SK-N-SH treated with all-trans-retinoic acid at 6 μM for 48 hours (cell line): ENCODE measurements around the gene ATG12.
A peak's percentile ranks its signal among the peaks of the same experiment; 100 is the strongest.

Source experiments
- ATAC-seq: fragments of 200-7000 bp; cut with Tn5 transposase; 3 replicates; pipeline ENCODE4 v1.9.1; 2020; ENCODE audit warnings: mild to moderate bottlenecking, moderate library complexity
- ARNTL ChIP-seq: fragments of 450-650 bp; formaldehyde crosslinking; IDR thresholded peaks from 2 replicates; pipeline ENCODE4 v1.5.0; 2020; ENCODE audit warnings: low read depth, mild to moderate bottlenecking, moderate library complexity, borderline replicate concordance
- BACH2 ChIP-seq: fragments of 250-450 bp; sonication (Bioruptor Pico); IDR thresholded peaks from 2 replicates; pipeline ENCODE4 v1.9.0; 2021; ENCODE audit warnings: mild to moderate bottlenecking, borderline replicate concordance
- CSDC2 ChIP-seq: fragments of 250-450 bp; sonication (Bioruptor Pico); IDR thresholded peaks from 2 replicates; pipeline ENCODE4 v1.5.0; 2020; ENCODE audit warnings: mild to moderate bottlenecking, moderate library complexity
- ESRRG ChIP-seq: fragments of 250-450 bp; sonication (Bioruptor Pico); IDR thresholded peaks from 2 replicates; pipeline ENCODE4 v1.6.1; 2021; ENCODE audit warnings: mild to moderate bottlenecking
- GLIS3 ChIP-seq: fragments of 250-450 bp; sonication (Bioruptor Pico); IDR thresholded peaks from 2 replicates; pipeline ENCODE4 v1.5.0; 2020; ENCODE audit warnings: mild to moderate bottlenecking, moderate library complexity
- ISL1 ChIP-seq: fragments of 250-450 bp; sonication (Bioruptor Pico); IDR thresholded peaks from 2 replicates; pipeline ENCODE4 v2.1.2; 2022; ENCODE audit warnings: mild to moderate bottlenecking, moderate library complexity
- OSR1 ChIP-seq: fragments of 250-450 bp; sonication (Bioruptor Pico); IDR thresholded peaks from 2 replicates; pipeline ENCODE4 v1.8.0; 2022; ENCODE audit warnings: moderate library complexity, mild to moderate bottlenecking, inconsistent platforms
- PPARA ChIP-seq: fragments of 250-450 bp; sonication (Bioruptor Pico); IDR thresholded peaks from 2 replicates; pipeline ENCODE4 v1.5.0; 2020; ENCODE audit warnings: mild to moderate bottlenecking, borderline replicate concordance
- RARB ChIP-seq: fragments of 250-450 bp; sonication (Bioruptor Pico); IDR thresholded peaks from 2 replicates; pipeline ENCODE4 v1.8.0; 2021; ENCODE audit warnings: mild to moderate bottlenecking, moderate library complexity
- SNAI2 ChIP-seq: fragments of 250-450 bp; sonication (Bioruptor Pico); IDR thresholded peaks from 2 replicates; pipeline ENCODE4 v1.5.0; 2020; ENCODE audit warnings: mild to moderate bottlenecking, moderate library complexity
- TCF4 ChIP-seq: fragments of 250-450 bp; sonication (Bioruptor Pico); IDR thresholded peaks from 2 replicates; pipeline ENCODE4 v1.8.0; 2021; ENCODE audit warnings: mild to moderate bottlenecking, moderate library complexity, borderline replicate concordance
- TOX ChIP-seq: fragments of 250-450 bp; sonication (Bioruptor Pico); IDR thresholded peaks from 2 replicates; pipeline ENCODE4 v1.8.0; 2021; ENCODE audit warnings: mild to moderate bottlenecking, moderate library complexity, borderline replicate concordance
- ZC3H10 ChIP-seq: fragments of 250-450 bp; sonication (Bioruptor Pico); IDR thresholded peaks from 2 replicates; pipeline ENCODE4 v1.5.1; 2021; ENCODE audit warnings: mild to moderate bottlenecking, moderate library complexity
- ZFP30 ChIP-seq: fragments of 450-650 bp; formaldehyde crosslinking; IDR thresholded peaks from 2 replicates; pipeline ENCODE4 v1.5.0; 2022; ENCODE audit warnings: mild to moderate bottlenecking, moderate library complexity
- ZNF70 ChIP-seq: fragments of 450-650 bp; formaldehyde crosslinking; IDR thresholded peaks from 2 replicates; pipeline ENCODE4 v1.5.0; 2020; ENCODE audit warnings: mild to moderate bottlenecking, moderate library complexity
- ZNF8 ChIP-seq: fragments of 450-650 bp; formaldehyde crosslinking; IDR thresholded peaks from 2 replicates; pipeline ENCODE4 v1.5.0; 2020; ENCODE audit warnings: mild to moderate bottlenecking, moderate library complexity
- TF ChIP-seq, protein P1 (sequence below): fragments of 250-450 bp; sonication (Bioruptor Pico); IDR thresholded peaks from 2 replicates; pipeline ENCODE4 v1.5.1; 2020; ENCODE audit warnings: low read depth, mild to moderate bottlenecking, moderate library complexity
- TF ChIP-seq, protein P2 (sequence below): fragments of 250-450 bp; sonication (Bioruptor Pico); IDR thresholded peaks from 2 replicates; pipeline ENCODE4 v1.8.0; 2020; ENCODE audit warnings: mild to moderate bottlenecking, moderate library complexity, borderline replicate concordance
- TF ChIP-seq, protein P3 (sequence below): fragments of 250-450 bp; sonication (Bioruptor Pico); IDR thresholded peaks from 2 replicates; pipeline ENCODE4 v1.8.0; 2021; ENCODE audit warnings: low read depth, mild to moderate bottlenecking, moderate library complexity, borderline replicate concordance
- TF ChIP-seq, protein P4 (sequence below): fragments of 250-450 bp; sonication (Bioruptor Pico); IDR thresholded peaks from 2 replicates; pipeline ENCODE4 v1.5.1; 2021; ENCODE audit warnings: mild to moderate bottlenecking, moderate library complexity

Gene ATG12

DNA sequence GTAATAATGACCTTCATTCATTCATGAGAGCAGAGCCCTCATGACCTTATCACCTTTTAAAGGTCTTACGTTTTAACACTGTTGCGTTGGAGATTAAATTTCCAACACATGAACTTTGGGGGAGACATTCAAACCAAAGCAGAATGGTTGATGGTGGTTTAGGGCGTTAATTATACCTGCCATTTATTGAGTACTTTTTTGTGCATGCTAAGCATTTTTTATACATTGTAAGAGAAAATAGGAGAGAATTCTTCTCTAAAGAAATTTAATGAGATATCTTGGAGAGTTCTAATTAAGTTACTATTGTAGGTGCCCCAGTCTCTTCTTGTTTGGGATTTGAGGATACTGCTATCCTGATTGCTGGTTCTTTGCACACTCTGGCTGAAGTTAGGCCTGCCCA is 12.8 kb upstream of the ATG12 start:
- no peak for ATAC-seq
- TF ChIP-seq, protein P1, sequence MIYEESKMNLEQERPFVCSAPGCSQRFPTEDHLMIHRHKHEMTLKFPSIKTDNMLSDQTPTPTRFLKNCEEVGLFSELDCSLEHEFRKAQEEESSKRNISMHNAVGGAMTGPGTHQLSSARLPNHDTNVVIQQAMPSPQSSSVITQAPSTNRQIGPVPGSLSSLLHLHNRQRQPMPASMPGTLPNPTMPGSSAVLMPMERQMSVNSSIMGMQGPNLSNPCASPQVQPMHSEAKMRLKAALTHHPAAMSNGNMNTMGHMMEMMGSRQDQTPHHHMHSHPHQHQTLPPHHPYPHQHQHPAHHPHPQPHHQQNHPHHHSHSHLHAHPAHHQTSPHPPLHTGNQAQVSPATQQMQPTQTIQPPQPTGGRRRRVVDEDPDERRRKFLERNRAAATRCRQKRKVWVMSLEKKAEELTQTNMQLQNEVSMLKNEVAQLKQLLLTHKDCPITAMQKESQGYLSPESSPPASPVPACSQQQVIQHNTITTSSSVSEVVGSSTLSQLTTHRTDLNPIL (CRISPR knock-in tag), result no peak
- TF ChIP-seq SNAI2 (CRISPR knock-in tag) (no peak), ARNTL (CRISPR knock-in tag) (no peak), ZFP30 (CRISPR knock-in tag) (no peak), ZNF8 (no peak), TOX (CRISPR knock-in tag) (no peak), GLIS3 (CRISPR knock-in tag) (no peak), RARB (CRISPR knock-in tag) (no peak), ESRRG (CRISPR knock-in tag) (no peak), ZNF70 (CRISPR knock-in tag) (no peak), BACH2 (CRISPR knock-in tag) (no peak), CSDC2 (CRISPR knock-in tag) (no peak), TCF4 (CRISPR knock-in tag) (no peak)
- TF ChIP-seq, protein P2, sequence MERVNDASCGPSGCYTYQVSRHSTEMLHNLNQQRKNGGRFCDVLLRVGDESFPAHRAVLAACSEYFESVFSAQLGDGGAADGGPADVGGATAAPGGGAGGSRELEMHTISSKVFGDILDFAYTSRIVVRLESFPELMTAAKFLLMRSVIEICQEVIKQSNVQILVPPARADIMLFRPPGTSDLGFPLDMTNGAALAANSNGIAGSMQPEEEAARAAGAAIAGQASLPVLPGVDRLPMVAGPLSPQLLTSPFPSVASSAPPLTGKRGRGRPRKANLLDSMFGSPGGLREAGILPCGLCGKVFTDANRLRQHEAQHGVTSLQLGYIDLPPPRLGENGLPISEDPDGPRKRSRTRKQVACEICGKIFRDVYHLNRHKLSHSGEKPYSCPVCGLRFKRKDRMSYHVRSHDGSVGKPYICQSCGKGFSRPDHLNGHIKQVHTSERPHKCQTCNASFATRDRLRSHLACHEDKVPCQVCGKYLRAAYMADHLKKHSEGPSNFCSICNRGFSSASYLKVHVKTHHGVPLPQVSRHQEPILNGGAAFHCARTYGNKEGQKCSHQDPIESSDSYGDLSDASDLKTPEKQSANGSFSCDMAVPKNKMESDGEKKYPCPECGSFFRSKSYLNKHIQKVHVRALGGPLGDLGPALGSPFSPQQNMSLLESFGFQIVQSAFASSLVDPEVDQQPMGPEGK (CRISPR knock-in tag), result no peak
- TF ChIP-seq, protein P3, sequence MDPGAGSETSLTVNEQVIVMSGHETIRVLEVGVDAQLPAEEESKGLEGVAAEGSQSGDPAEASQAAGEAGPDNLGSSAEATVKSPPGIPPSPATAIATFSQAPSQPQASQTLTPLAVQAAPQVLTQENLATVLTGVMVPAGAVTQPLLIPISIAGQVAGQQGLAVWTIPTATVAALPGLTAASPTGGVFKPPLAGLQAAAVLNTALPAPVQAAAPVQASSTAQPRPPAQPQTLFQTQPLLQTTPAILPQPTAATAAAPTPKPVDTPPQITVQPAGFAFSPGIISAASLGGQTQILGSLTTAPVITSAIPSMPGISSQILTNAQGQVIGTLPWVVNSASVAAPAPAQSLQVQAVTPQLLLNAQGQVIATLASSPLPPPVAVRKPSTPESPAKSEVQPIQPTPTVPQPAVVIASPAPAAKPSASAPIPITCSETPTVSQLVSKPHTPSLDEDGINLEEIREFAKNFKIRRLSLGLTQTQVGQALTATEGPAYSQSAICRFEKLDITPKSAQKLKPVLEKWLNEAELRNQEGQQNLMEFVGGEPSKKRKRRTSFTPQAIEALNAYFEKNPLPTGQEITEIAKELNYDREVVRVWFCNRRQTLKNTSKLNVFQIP, result no peak
- TF ChIP-seq, protein P4, sequence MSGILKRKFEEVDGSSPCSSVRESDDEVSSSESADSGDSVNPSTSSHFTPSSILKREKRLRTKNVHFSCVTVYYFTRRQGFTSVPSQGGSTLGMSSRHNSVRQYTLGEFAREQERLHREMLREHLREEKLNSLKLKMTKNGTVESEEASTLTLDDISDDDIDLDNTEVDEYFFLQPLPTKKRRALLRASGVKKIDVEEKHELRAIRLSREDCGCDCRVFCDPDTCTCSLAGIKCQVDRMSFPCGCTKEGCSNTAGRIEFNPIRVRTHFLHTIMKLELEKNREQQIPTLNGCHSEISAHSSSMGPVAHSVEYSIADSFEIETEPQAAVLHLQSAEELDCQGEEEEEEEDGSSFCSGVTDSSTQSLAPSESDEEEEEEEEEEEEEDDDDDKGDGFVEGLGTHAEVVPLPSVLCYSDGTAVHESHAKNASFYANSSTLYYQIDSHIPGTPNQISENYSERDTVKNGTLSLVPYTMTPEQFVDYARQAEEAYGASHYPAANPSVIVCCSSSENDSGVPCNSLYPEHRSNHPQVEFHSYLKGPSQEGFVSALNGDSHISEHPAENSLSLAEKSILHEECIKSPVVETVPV (CRISPR knock-in tag), result no peak

GRCh38 chr5:115850744-115851416 is 9.5 kb upstream of the ATG12 start:
- TF ChIP-seq ZFP30 (CRISPR knock-in tag), result no peak
- TF ChIP-seq ISL1 (CRISPR knock-in tag), result peak; percentile 81
- ATAC-seq, result no peak

- no peak for TF ChIP-seq ZC3H10 (CRISPR knock-in tag)
- TF ChIP-seq ZNF8, result no peak
- no peak for TF ChIP-seq ZFP30 (CRISPR knock-in tag)
- TF ChIP-seq, protein P1 (CRISPR knock-in tag), result no peak
- no peak for ATAC-seq
Observed at GRCh38 chr5:115849258-115849798, 8.0 kb upstream of the ATG12 start.

DNA sequence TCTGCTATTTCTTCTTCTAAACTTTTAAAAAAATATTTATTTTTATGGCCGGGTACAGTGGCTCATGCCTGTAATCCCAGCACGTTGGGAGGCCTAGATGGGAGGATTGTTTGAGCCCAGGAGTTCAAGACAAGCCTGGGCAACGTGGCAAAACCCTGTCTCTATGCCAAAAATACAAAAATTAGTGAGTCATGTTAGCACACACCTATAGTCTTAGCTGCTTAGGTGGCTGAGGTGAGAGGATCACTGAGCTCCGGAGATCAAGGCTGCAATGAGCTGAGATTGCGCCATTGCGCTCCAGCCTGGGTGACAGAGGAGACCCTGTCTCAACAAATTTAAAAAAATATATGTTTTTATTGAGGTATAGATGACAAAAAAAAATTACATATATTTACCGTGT is 5.9 kb upstream of the ATG12 start:
- TF ChIP-seq PPARA (CRISPR knock-in tag) (no peak), ZNF70 (CRISPR knock-in tag) (no peak), BACH2 (CRISPR knock-in tag) (no peak), TOX (CRISPR knock-in tag) (no peak), CSDC2 (CRISPR knock-in tag) (no peak), ISL1 (CRISPR knock-in tag) (no peak), OSR1 (CRISPR knock-in tag) (no peak), GLIS3 (CRISPR knock-in tag) (no peak)
- TF ChIP-seq, protein P3, result no peak
- TF ChIP-seq, all 23 proteins: peak for 0
- ATAC-seq, result no peak
